Calu3 (cell line): ENCODE measurements around the gene SLC35D1. TPM values are rescaled to one million over a fixed set of nuclear protein-coding genes. Genes with fewer than 3 reads are reported as not detected.

Experiments used
- BruUV-seq: library from RNA; stranded (reverse); fragments of 400-500 nt; replicated peaks from 2 replicates; lab custom pipeline; 2021; lab: Mats Ljungman, UMichigan
- CTCF ChIA-PET: fragments of 300-600 bp; sonication (Branson Sonifier 250); formaldehyde crosslinking; loops from one replicate; lab custom pipeline; 2022; ENCODE audit warnings: antibody characterized with exemption; lab: Charles Lee
- DNase-seq: peaks from one replicate; pipeline ENCODE4 v3.0.0; 2022
- H3K27ac Mint-ChIP-seq: one replicate; pipeline ENCODE4 v1.8.0; 2022; ENCODE audit warnings: mixed read lengths; ENCODE audit not compliant: unreplicated experiment
- H3K27me3 Mint-ChIP-seq: one replicate; pipeline ENCODE4 v1.8.0; 2022; ENCODE audit warnings: mixed read lengths; ENCODE audit not compliant: unreplicated experiment
- H3K36me3 Mint-ChIP-seq: one replicate; pipeline ENCODE4 v1.8.0; 2022; ENCODE audit warnings: mild to moderate bottlenecking, moderate library complexity, mixed read lengths; ENCODE audit not compliant: insufficient read depth, unreplicated experiment
- H3K4me1 Mint-ChIP-seq: one replicate; pipeline ENCODE4 v1.8.0; 2022; ENCODE audit warnings: mild to moderate bottlenecking, low read depth, mixed read lengths; ENCODE audit not compliant: unreplicated experiment
- H3K4me3 Mint-ChIP-seq: one replicate; pipeline ENCODE4 v1.8.0; 2022; ENCODE audit warnings: mild to moderate bottlenecking, low read depth, moderate library complexity, mixed read lengths; ENCODE audit not compliant: unreplicated experiment
- H3K9me3 Mint-ChIP-seq: one replicate; pipeline ENCODE4 v1.8.0; 2022; ENCODE audit warnings: low read depth, mixed read lengths; ENCODE audit not compliant: unreplicated experiment
- intact Hi-C: fragments of 100-400 bp; cut with micrococcal nuclease; formaldehyde crosslinking; loops from one replicate; pipeline ENCODE4 v1.10.0; 2022; ENCODE audit not compliant: unreplicated experiment
- total RNA-seq: library from RNA; stranded (reverse); gene quantifications from 2 replicates; pipeline ENCODE4 v1.2.3, GENCODE V29; 2022
- TF ChIP-seq, protein P1 (sequence below): fragments of 200-600 bp; IDR thresholded peaks from one replicate; pipeline ENCODE4 v1.8.0; 2022; ENCODE audit warnings: antibody characterized with exemption; ENCODE audit not compliant: unreplicated experiment

SLC35D1 gene
- total RNA-seq, 1 experiment from 2014 or later, result 5.4 TPM

DNA sequence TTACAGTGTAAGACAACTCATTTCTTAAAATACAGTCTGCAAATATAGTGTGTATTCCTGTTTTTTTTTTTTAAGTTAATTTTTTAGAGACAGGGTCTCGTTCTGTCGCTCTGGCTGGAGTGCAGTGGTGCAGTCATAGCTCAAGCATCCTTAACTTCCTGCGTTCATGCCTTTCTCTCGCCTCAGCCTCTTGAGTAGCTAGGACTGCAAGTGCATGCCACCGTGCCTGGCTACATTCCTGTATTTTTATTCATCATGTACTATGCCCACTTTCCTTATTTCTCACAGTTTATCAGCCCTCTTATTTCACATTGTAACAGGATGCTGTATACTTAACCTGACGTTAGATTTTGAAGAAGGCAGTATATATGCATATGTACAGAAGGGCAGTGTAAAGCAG lies 102.4 kb downstream of the SLC35D1 start:
- Mint-ChIP-seq H3K27ac (no peak overlapping the region), H3K36me3 (peaks cover 28% of the 10 kb centered on the region), H3K4me1 (peaks cover 27% of the 10 kb centered on the region), H3K9me3 (no peaks in the 10 kb centered on the region), H3K27me3 (no peaks in the 10 kb centered on the region), H3K4me3 (no peak overlapping the region)
- TF ChIP-seq, protein P1, sequence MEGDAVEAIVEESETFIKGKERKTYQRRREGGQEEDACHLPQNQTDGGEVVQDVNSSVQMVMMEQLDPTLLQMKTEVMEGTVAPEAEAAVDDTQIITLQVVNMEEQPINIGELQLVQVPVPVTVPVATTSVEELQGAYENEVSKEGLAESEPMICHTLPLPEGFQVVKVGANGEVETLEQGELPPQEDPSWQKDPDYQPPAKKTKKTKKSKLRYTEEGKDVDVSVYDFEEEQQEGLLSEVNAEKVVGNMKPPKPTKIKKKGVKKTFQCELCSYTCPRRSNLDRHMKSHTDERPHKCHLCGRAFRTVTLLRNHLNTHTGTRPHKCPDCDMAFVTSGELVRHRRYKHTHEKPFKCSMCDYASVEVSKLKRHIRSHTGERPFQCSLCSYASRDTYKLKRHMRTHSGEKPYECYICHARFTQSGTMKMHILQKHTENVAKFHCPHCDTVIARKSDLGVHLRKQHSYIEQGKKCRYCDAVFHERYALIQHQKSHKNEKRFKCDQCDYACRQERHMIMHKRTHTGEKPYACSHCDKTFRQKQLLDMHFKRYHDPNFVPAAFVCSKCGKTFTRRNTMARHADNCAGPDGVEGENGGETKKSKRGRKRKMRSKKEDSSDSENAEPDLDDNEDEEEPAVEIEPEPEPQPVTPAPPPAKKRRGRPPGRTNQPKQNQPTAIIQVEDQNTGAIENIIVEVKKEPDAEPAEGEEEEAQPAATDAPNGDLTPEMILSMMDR, result no peak
- no TSS peak for BruUV-seq
- CTCF ChIA-PET, result no interaction called here
- intact Hi-C loops, result no loop called here
- DNase-seq, result no peak

Other genes with a start within 250 kb of the SLC35D1 start
- 5.6 and 6.0 TPM in 2 replicates for gene DNAI4, start 129.3 kb downstream of the SLC35D1 start, total RNA-seq
- gene MIER1, start 129.2 kb downstream of the SLC35D1 start, total RNA-seq, result 27.4 and 29.5 TPM in 2 replicates
- gene C1orf141, start 80.8 kb upstream of the SLC35D1 start, total RNA-seq, result not detected in 2 replicates
- gene IL23R, start 112.3 kb upstream of the SLC35D1 start, total RNA-seq, result 0.32 TPM in 1 of 2 replicates, not detected in the other